HS-5 (cell line): ENCODE measurements around the gene OR5AL1.
"Not testable (repeated sequence)": the region's sequence is repeated elsewhere in the genome, so short reads cannot be mapped to it uniquely, and the experiment has no call there.

ENCODE experiments used
- DNase-seq: peaks from one replicate; pipeline ENCODE4 v3.0.0-alpha.2; 2012; ENCODE audit warnings: low read depth

OR5AL1 gene

GRCh38 chr11:56412396-56412795, at the start of gene OR5AL1:
TSS of gene OR5AL1 (plus strand) at chr11:56412696.
- DNase-seq = no peak

GRCh38 chr11:56375324-56375723, 37.2 kb upstream of the OR5AL1 start, which contains the start of gene OR8U1:
TSS of gene OR8U1 (plus strand) at chr11:56375624. CDS start at chr11:56375624, 0 bp downstream.
- DNase-seq = no peak

GRCh38 chr11:56380120-56380519, 32.4 kb upstream of the OR5AL1 start:
- DNase-seq = no peak

- DNase-seq = no peak
These were observed 18.1 kb upstream of the OR5AL1 start for GRCh38 chr11:56394381-56394780.

DNA sequence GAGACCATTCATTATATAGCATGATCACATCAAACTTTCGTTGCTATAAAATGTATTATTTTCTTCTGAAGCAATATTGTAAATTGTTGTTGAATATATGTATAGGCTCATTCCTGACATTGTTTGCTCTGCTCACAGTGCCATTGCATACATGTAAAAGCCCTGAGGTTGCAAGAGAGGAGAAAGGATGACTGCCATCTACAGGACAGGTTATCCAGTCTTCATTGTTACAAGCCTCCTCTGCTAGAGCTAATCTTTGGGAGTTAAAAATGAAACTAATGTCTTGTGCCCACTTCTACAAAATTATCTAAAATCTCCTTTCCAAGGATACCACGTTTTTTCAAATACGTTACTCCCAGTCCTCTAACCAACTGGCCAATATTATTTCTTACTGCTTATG, 16.4 kb upstream of the OR5AL1 start:
- DNase-seq = no peak

GRCh38 chr11:56401858-56402461, 10.5 kb upstream of the OR5AL1 start:
- not testable (repeated sequence) for DNase-seq

DNA sequence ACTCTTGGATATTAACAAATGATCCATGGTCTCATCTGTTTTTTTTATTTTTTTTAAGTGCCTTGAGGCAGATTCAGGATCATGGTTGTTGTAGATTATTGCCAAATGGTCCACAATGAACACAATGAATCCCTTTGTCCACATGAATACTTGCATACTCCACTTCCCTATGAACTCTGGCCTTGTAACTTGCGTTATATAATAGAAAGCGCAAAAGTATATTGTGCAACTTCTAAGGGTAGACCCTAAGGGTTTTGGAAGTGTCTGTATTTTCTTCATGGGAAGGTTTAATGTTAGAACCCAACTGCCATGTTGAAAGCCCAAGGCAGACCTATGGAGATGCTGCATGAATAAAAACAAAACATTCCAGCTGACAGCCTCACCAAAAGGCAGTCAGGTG, 8.1 kb upstream of the OR5AL1 start:
- DNase-seq = no peak

GRCh38 chr11:56410801-56411200, 1.7 kb upstream of the OR5AL1 start:
- DNase-seq = no peak

DNA sequence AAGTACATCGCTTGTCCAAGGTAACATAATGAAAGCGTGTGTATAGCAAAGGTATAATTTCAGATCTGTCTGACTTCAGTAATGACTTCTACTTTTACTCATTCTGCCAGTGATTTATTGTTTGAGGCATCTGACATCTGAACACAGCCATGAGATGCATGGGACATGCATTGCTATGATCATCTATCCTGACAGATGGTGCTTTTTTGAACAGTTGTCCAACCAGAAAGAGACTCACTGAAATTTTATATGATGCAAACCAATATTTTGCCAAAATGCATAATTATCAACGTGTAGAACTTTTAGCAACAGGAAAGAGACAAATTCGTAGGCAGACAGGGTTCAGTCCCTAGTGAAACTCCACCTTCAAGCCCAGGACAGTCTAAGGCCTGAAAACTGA, 41.0 kb downstream of the OR5AL1 start:
- DNase-seq = no peak

DNA sequence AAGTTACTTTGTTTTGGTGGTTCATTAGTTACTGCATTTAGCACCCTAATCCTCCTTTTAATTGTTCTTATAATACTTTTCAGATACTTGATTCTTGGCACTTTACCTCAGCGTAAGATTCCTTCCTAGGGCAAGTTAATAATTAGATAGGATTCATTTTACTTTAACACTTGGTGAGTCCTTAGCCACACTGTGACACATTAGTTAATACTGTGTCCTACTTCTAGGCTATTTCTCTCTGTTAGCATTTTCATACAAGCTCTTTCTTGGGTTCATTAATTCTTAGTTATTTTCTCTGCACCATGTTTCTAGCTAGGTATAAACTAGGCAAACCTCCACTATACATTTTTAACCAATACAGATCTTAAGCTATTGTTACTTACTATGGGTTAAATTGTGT, 44.6 kb downstream of the OR5AL1 start:
- DNase-seq = no peak
